Neural cell (in vitro differentiated cells): ENCODE data around the gene PIAS4. TPM values are rescaled to one million over a fixed set of nuclear protein-coding genes. Genes with fewer than 3 reads are reported as not detected.

Experiments
- H2AFZ ChIP-seq: fragments of 200-600, 300-800 bp; sonication (generic), shearing (Covaris generic); 2 replicates; pipeline ENCODE4 v1.6.0; 2014; ENCODE audit warnings: low read depth, mild to moderate bottlenecking, antibody characterized with exemption, low read length, moderate library complexity
- H3F3A ChIP-seq: fragments of 200-600 bp; shearing (Covaris generic); 2 replicates; pipeline ENCODE4 v1.6.1; 2016; ENCODE audit warnings: mild to moderate bottlenecking, moderate library complexity, mixed read lengths, antibody characterized with exemption, low read length; ENCODE audit not compliant: insufficient read depth, poor library complexity, severe bottlenecking
- H3K27ac ChIP-seq: fragments of 200-600, 300-800 bp; sonication (generic), shearing (Covaris generic); 2 replicates; pipeline ENCODE4 v1.5.1; 2014; ENCODE audit warnings: mild to moderate bottlenecking, low read length, moderate library complexity
- H3K27me3 ChIP-seq: fragments of 300-800, 200-600 bp; sonication (generic), shearing (Covaris generic); 2 replicates; pipeline ENCODE4 v1.6.0; 2014; ENCODE audit warnings: mild to moderate bottlenecking, low read depth, low read length, moderate library complexity; ENCODE audit not compliant: insufficient read depth
- H3K36me3 ChIP-seq: fragments of 300-800, 200-600 bp; sonication (generic), shearing (Covaris generic); 2 replicates; pipeline ENCODE4 v1.5.1; 2014; ENCODE audit warnings: mild to moderate bottlenecking, antibody characterized with exemption, low read length, moderate library complexity; ENCODE audit not compliant: insufficient read depth
- H3K4me2 ChIP-seq: fragments of 300-800, 200-600 bp; sonication (generic), shearing (Covaris generic); 2 replicates; pipeline ENCODE4 v1.6.0; 2014; ENCODE audit warnings: mild to moderate bottlenecking, low read length
- H3K4me3 ChIP-seq: fragments of 300-800, 200-600 bp; sonication (generic), shearing (Covaris generic); 2 replicates; pipeline ENCODE4 v1.5.1; 2014; ENCODE audit warnings: mild to moderate bottlenecking, low read length, moderate library complexity
- H3K79me2 ChIP-seq: fragments of 200-600 bp; shearing (Covaris generic); replicated peaks from 2 replicates; pipeline ENCODE4 v1.6.0; 2014; ENCODE audit warnings: mild to moderate bottlenecking, low read length, moderate library complexity; ENCODE audit not compliant: insufficient read depth
- H3K9ac ChIP-seq: fragments of 300-800, 200-600 bp; sonication (generic), shearing (Covaris generic); 2 replicates; pipeline ENCODE4 v1.6.1; 2016; ENCODE audit warnings: mild to moderate bottlenecking, low read length, mixed read lengths
- H3K9me2 ChIP-seq: fragments of 200-600 bp; shearing (Covaris generic); 2 replicates; pipeline ENCODE4 v1.6.1; 2016; ENCODE audit warnings: mild to moderate bottlenecking, low read length, mixed read lengths; ENCODE audit not compliant: insufficient read depth
- H3K9me3 ChIP-seq: fragments of 200-600, 300-800 bp; sonication (generic), shearing (Covaris generic); 2 replicates; pipeline ENCODE4 v1.6.1; 2016; ENCODE audit warnings: mild to moderate bottlenecking, mixed run types, low read length, moderate library complexity, mixed read lengths
- H4K20me1 ChIP-seq: fragments of 200-600 bp; shearing (Covaris generic); 2 replicates; pipeline ENCODE4 v1.6.1; 2016; ENCODE audit warnings: mild to moderate bottlenecking, mixed run types; ENCODE audit not compliant: insufficient read depth
- EP300 ChIP-seq: fragments of 450-650 bp; conservative IDR thresholded peaks from 2 replicates; pipeline ENCODE4 v1.6.1; 2014; ENCODE audit warnings: antibody characterized with exemption, mild to moderate bottlenecking, moderate library complexity; ENCODE audit not compliant: poor library complexity, severe bottlenecking
- EZH2 ChIP-seq: fragments of 200-600, 300-800 bp; shearing (Covaris generic), sonication (generic); IDR thresholded peaks from 2 replicates; pipeline ENCODE4 v1.6.1; 2014; ENCODE audit warnings: antibody characterized with exemption, low read length, borderline replicate concordance, mild to moderate bottlenecking; ENCODE audit not compliant: insufficient read depth, poor library complexity, severe bottlenecking
- MXI1 ChIP-seq: fragments of 450-650 bp; conservative IDR thresholded peaks from 2 replicates; pipeline ENCODE4 v1.6.1; 2014; ENCODE audit warnings: antibody characterized with exemption, mild to moderate bottlenecking; ENCODE audit not compliant: poor library complexity, severe bottlenecking
- POLR2AphosphoS5 ChIP-seq: IDR thresholded peaks from 2 replicates; pipeline ENCODE4 v1.6.1; 2012
- RAD21 ChIP-seq: fragments of 450-650 bp; conservative IDR thresholded peaks from 2 replicates; pipeline ENCODE4 v1.6.1; 2014; ENCODE audit warnings: antibody characterized with exemption, mild to moderate bottlenecking, moderate library complexity
- REST ChIP-seq: IDR thresholded peaks from 2 replicates; pipeline ENCODE4 v1.6.1; 2012; ENCODE audit warnings: borderline replicate concordance
- SMC3 ChIP-seq: fragments of 450-650 bp; conservative IDR thresholded peaks from 2 replicates; pipeline ENCODE4 v1.6.1; 2014; ENCODE audit warnings: antibody characterized with exemption, mild to moderate bottlenecking, moderate library complexity; ENCODE audit not compliant: poor library complexity
- TAF1 ChIP-seq: IDR thresholded peaks from 2 replicates; pipeline ENCODE4 v1.6.1; 2012; ENCODE audit warnings: low read depth
- polyA plus RNA-seq: library from polyadenylated mRNA; depleted of rRNA; stranded (reverse); fragments of >200 nt; gene quantifications from 2 replicates; pipeline ENCODE4 v1.2.3, GENCODE V29; 2014
- TF ChIP-seq, protein P1 (sequence below): fragments of 450-650 bp; IDR thresholded peaks from 2 replicates; pipeline ENCODE4 v1.5.1; 2014; ENCODE audit warnings: antibody characterized with exemption, mild to moderate bottlenecking, moderate library complexity; ENCODE audit not compliant: poor library complexity, severe bottlenecking

Gene PIAS4
- polyA plus RNA-seq, 1 donor from 2014 or later, result 22.3 TPM

DNA sequence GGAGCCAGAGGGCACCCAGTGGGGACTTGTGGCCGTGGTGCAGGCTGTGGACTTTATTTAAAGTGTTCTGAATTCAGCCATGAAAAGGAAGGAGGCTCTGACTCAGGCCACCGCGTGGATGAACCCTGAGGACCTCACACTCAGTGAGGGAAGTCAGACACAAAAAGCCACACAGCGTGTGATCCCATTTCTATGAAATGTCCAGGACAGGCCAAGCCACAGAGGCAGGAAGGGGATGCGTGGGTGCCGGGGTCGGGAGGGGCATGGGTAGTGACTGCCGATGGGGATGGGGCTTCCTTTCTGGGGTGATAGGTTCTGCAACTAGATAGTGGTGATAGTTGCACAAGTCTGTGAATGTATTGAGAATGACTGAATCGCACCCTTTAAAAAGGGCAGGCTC lies 67.8 kb downstream of the PIAS4 start:
- Histone ChIP-seq H3K79me2 (no peaks in the 10 kb centered on the region), H2AFZ (no peak overlapping the region), H3K9me2 (no peaks in the 10 kb centered on the region), H4K20me1 (no peaks in the 10 kb centered on the region), H3K27ac (no peak overlapping the region), H3K27me3 (no peaks in the 10 kb centered on the region), H3F3A (no peaks in the 10 kb centered on the region), H3K9ac (no peak overlapping the region), H3K36me3 (no peaks in the 10 kb centered on the region), H3K4me2 (no peak overlapping the region), H3K9me3 (no peaks in the 10 kb centered on the region), H3K4me3 (no peak overlapping the region)
- TF ChIP-seq SMC3 (no peak), POLR2AphosphoS5 (no peak), MXI1 (no peak), RAD21 (no peak), REST (no peak), EZH2 (no peak), TAF1 (no peak), EP300 (no peak)
- TF ChIP-seq, protein P1, sequence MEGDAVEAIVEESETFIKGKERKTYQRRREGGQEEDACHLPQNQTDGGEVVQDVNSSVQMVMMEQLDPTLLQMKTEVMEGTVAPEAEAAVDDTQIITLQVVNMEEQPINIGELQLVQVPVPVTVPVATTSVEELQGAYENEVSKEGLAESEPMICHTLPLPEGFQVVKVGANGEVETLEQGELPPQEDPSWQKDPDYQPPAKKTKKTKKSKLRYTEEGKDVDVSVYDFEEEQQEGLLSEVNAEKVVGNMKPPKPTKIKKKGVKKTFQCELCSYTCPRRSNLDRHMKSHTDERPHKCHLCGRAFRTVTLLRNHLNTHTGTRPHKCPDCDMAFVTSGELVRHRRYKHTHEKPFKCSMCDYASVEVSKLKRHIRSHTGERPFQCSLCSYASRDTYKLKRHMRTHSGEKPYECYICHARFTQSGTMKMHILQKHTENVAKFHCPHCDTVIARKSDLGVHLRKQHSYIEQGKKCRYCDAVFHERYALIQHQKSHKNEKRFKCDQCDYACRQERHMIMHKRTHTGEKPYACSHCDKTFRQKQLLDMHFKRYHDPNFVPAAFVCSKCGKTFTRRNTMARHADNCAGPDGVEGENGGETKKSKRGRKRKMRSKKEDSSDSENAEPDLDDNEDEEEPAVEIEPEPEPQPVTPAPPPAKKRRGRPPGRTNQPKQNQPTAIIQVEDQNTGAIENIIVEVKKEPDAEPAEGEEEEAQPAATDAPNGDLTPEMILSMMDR, result no peak

DNA sequence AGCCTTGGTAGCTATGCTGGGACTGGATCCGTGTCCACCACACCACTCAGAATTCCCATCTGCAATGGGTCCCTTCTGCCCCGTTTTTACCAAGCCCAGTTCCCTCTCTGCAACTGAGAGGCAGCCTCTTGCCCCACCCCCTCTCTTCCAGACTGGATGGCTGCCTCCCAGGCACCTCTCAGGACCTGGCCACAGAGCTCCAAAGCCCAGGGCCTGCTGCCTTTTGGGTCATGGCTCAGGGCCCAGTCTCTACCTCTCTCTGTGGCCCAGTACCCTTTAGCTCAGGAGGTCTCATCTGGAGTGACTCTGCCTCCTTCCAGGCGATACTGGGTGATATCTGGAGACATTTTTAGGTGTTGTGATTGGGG lies 69.5 kb downstream of the PIAS4 start:
- Histone ChIP-seq H3K9me2 (no peaks in the 10 kb centered on the region), H3K4me3 (no peak overlapping the region), H3F3A (no peaks in the 10 kb centered on the region), H3K79me2 (no peaks in the 10 kb centered on the region), H3K27me3 (no peaks in the 10 kb centered on the region), H2AFZ (no peak overlapping the region), H3K9ac (no peak overlapping the region), H3K36me3 (no peaks in the 10 kb centered on the region), H3K27ac (no peak overlapping the region), H3K4me2 (no peak overlapping the region), H4K20me1 (no peaks in the 10 kb centered on the region), H3K9me3 (no peaks in the 10 kb centered on the region)
- no peak for TF ChIP-seq EZH2
- TF ChIP-seq, protein P1, result no peak
- no peak for TF ChIP-seq SMC3
- no peak for TF ChIP-seq RAD21
- no peak for TF ChIP-seq EP300
- no peak for TF ChIP-seq MXI1
- no peak for TF ChIP-seq TAF1
- TF ChIP-seq REST, result no peak
- TF ChIP-seq POLR2AphosphoS5, result no peak
